HG03575 (cell line): ENCODE results near the gene PDP2.

ENCODE experiments used
- ATAC-seq: cut with Tn5 transposase; IDR thresholded peaks from one replicate; pipeline ENCODE4 v1.9.1; 2021; ENCODE audit not compliant: unreplicated experiment, insufficient number of reproducible peaks, low FRiP score; ENCODE audit errors: extremely low read depth

The PDP2 gene

GRCh38 chr16:66911801-66912200 lies 31.5 kb downstream of the PDP2 start:
- ATAC-seq = no peak

GRCh38 chr16:66913081-66913480 lies 32.8 kb downstream of the PDP2 start:
- no peak for ATAC-seq

GRCh38 chr16:66913711-66914110 lies 33.4 kb downstream of the PDP2 start:
- ATAC-seq = no peak

- ATAC-seq = no peak
Observed at GRCh38 chr16:66914541-66914940, 34.2 kb downstream of the PDP2 start.

- ATAC-seq = no peak
Observed at GRCh38 chr16:66915041-66915440, 34.7 kb downstream of the PDP2 start.

- ATAC-seq = no peak
Observed at GRCh38 chr16:66916518-66916917, 36.2 kb downstream of the PDP2 start.

- no peak for ATAC-seq
Observed at GRCh38 chr16:66917741-66918140, 37.4 kb downstream of the PDP2 start.

- no peak for ATAC-seq
Observed at GRCh38 chr16:66918355-66918754, 38.0 kb downstream of the PDP2 start.

GRCh38 chr16:66918803-66919568 lies 38.7 kb downstream of the PDP2 start, which contains the start of gene CDH16:
Gene CDH16 (minus strand): TSS chr16:66918885. CDS start chr16:66918065, 820 bp downstream.
- ATAC-seq = no peak

GRCh38 chr16:66919569-66920298 lies 39.4 kb downstream of the PDP2 start:
- ATAC-seq = no peak

- ATAC-seq = no peak
Observed at GRCh38 chr16:66920299-66920590, 39.9 kb downstream of the PDP2 start.

- ATAC-seq = no peak
Observed at GRCh38 chr16:66920924-66921680, 40.8 kb downstream of the PDP2 start.

- ATAC-seq = no peak
Observed at GRCh38 chr16:66921729-66922450, 41.6 kb downstream of the PDP2 start.

GRCh38 chr16:66923247-66923731 lies 43.0 kb downstream of the PDP2 start:
- ATAC-seq = no peak

- no peak for ATAC-seq
Observed at GRCh38 chr16:66923866-66924265, 43.6 kb downstream of the PDP2 start.

GRCh38 chr16:66924527-66925321 lies 44.4 kb downstream of the PDP2 start:
- ATAC-seq = no peak

- no peak for ATAC-seq
Observed at GRCh38 chr16:66925322-66925840, 45.1 kb downstream of the PDP2 start, which contains the start of gene RRAD. Gene RRAD (minus strand): TSS chr16:66925535. CDS start chr16:66925179, 356 bp downstream.
